Endothelial cell of umbilical vein (primary cell): ENCODE results near the gene CDK19. TPM values are rescaled to one million over a fixed set of nuclear protein-coding genes. Genes with fewer than 3 reads are reported as not detected.

ENCODE experiments used
- BruUV-seq: library from RNA; stranded (reverse); fragments of 400-500 nt; replicated peaks from 2 replicates; lab custom pipeline; 2021; lab: Mats Ljungman, UMichigan
- CTCF ChIA-PET: fragments of 300-600, 350-600 bp; sonication (Branson Sonifier 250); formaldehyde crosslinking; loops from one replicate; lab custom pipeline; 2021; ENCODE audit warnings: antibody characterized with exemption, inconsistent platforms; lab: Charles Lee
- POLR2A ChIA-PET: fragments of 300-600, 350-600 bp; sonication (Branson Sonifier 250); formaldehyde crosslinking; loops from one replicate; lab custom pipeline; 2021; ENCODE audit warnings: antibody characterized with exemption, inconsistent platforms; lab: Charles Lee
- DNase-seq: peaks from one replicate; pipeline ENCODE4 v3.0.0-alpha.2; 2011; ENCODE audit warnings: low read depth, low spot score
- FAIRE-seq: peaks from 2 replicates; lab custom pipeline; 2011; peaks lifted over from hg19 to GRCh38; lab: Jason Lieb, UNC
- H2AFZ ChIP-seq: 2 replicates; pipeline ENCODE4 v1.6.0; 2012; ENCODE audit warnings: low read depth, low read length, control low read depth, inconsistent platforms
- H3K27ac ChIP-seq: 2 replicates; pipeline ENCODE4 v1.5.1; 2011; ENCODE audit warnings: low read depth, mild to moderate bottlenecking, control low read depth, low read length, moderate library complexity; ENCODE audit not compliant: insufficient read depth
- H3K27me3 ChIP-seq, 2 experiments: 2 replicates each; pipeline versions ENCODE4 v1.6.0 to v1.6.1; 2011; ENCODE audit warnings: low read length in 2 of 2, mixed read lengths in 1 of 2; ENCODE audit not compliant: control insufficient read depth in 2 of 2, insufficient read depth in 2 of 2
- H3K36me3 ChIP-seq, 2 experiments: 2 replicates in 1 of 2; 3 replicates in 1 of 2; pipeline ENCODE4 v1.5.1; 2011; ENCODE audit warnings: low read length in 2 of 2, mild to moderate bottlenecking in 1 of 2, moderate library complexity in 1 of 2; ENCODE audit not compliant: control insufficient read depth in 2 of 2, insufficient read depth in 2 of 2; ENCODE audit errors: extremely low read depth in 1 of 2
- H3K4me1 ChIP-seq: 3 replicates; pipeline ENCODE4 v1.5.1; 2011; ENCODE audit warnings: mild to moderate bottlenecking, low read length; ENCODE audit not compliant: control insufficient read depth, insufficient read depth; ENCODE audit errors: extremely low read depth
- H3K4me2 ChIP-seq: 2 replicates; pipeline ENCODE4 v1.6.1; 2011; ENCODE audit warnings: low read length, control low read depth, mixed read lengths; ENCODE audit not compliant: insufficient read depth
- H3K4me3 ChIP-seq, 3 experiments: fragments of 200-600 bp in 1 of 3; sonication (generic), shearing (Covaris generic) in 1 of 3; replicated peaks in 1 of 3; 2 replicates each; pipeline ENCODE4 v1.5.1; 2011 to 2016; ENCODE audit warnings: control low read depth in 3 of 3, low read length in 3 of 3, mild to moderate bottlenecking in 2 of 3, inconsistent platforms in 1 of 3, low read depth in 1 of 3, moderate library complexity in 1 of 3; ENCODE audit not compliant: insufficient read depth in 1 of 3
- H3K79me2 ChIP-seq: 2 replicates; pipeline ENCODE4 v1.6.0; 2012; ENCODE audit warnings: low read length, inconsistent platforms; ENCODE audit not compliant: control insufficient read depth, insufficient read depth
- H3K9ac ChIP-seq: replicated peaks from 2 replicates; pipeline ENCODE3; 2011; ENCODE audit warnings: low read length, control low read depth; ENCODE audit not compliant: insufficient read depth; ENCODE audit errors: extremely low read depth
- H3K9me1 ChIP-seq: replicated peaks from 3 replicates; pipeline ENCODE4 v1.6.0; 2011; ENCODE audit warnings: mild to moderate bottlenecking, low read length; ENCODE audit not compliant: control insufficient read depth, insufficient read depth; ENCODE audit errors: extremely low read depth
- H3K9me3 ChIP-seq: replicated peaks from 2 replicates; pipeline ENCODE4 v1.5.1; 2012; ENCODE audit warnings: low read length, inconsistent platforms; ENCODE audit not compliant: control insufficient read depth, insufficient read depth
- H4K20me1 ChIP-seq: replicated peaks from 2 replicates; pipeline ENCODE3; 2011; ENCODE audit warnings: mild to moderate bottlenecking, low read length; ENCODE audit not compliant: control insufficient read depth, insufficient read depth; ENCODE audit errors: extremely low read depth
- CTCF ChIP-seq, 2 donors: IDR thresholded peaks; 1 replicate in 1 of 2; 2 replicates in 1 of 2; pipeline ENCODE4 v1.5.1; 2011; ENCODE audit warnings: low read length in 2 of 2, mild to moderate bottlenecking in 2 of 2, moderate library complexity in 2 of 2, control low read depth in 1 of 2, inconsistent platforms in 1 of 2, low read depth in 1 of 2; ENCODE audit not compliant: insufficient read depth in 1 of 2; ENCODE audit errors: extremely low read depth in 1 of 2
- EZH2 ChIP-seq: IDR thresholded peaks from 2 replicates; pipeline ENCODE4 v1.6.1; 2012; ENCODE audit warnings: borderline replicate concordance, low read depth, mild to moderate bottlenecking, moderate library complexity, low read length, inconsistent platforms; ENCODE audit not compliant: severe bottlenecking
- FOS ChIP-seq: IDR thresholded peaks from 2 replicates; pipeline ENCODE4 v1.6.1; 2011; ENCODE audit warnings: mild to moderate bottlenecking, low read length, moderate library complexity, borderline replicate concordance; ENCODE audit not compliant: insufficient read depth
- GATA2 ChIP-seq: IDR thresholded peaks from 2 replicates; pipeline ENCODE4 v1.7.0; 2011; ENCODE audit warnings: low read depth, mild to moderate bottlenecking, moderate library complexity, mixed read lengths, low read length; ENCODE audit not compliant: insufficient read length, insufficient read depth
- JUN ChIP-seq: IDR thresholded peaks from 2 replicates; pipeline ENCODE4 v1.6.1; 2011; ENCODE audit warnings: borderline replicate concordance, low read depth; ENCODE audit not compliant: insufficient read length, insufficient read depth
- MYC ChIP-seq: IDR thresholded peaks from one replicate; pipeline ENCODE4 v1.6.1; 2011; ENCODE audit warnings: mild to moderate bottlenecking, low read depth, low read length
- POLR2A ChIP-seq: IDR thresholded peaks from 2 replicates; pipeline ENCODE4 v1.6.1; 2012; ENCODE audit warnings: low read depth, mild to moderate bottlenecking, control low read depth, low read length
- POLR2AphosphoS5 ChIP-seq: IDR thresholded peaks from 2 replicates; pipeline ENCODE4 v1.6.1; 2012; ENCODE audit warnings: low read depth, mild to moderate bottlenecking, control low read depth, low read length, moderate library complexity; ENCODE audit not compliant: insufficient read depth
- dilution Hi-C: fragments of 300-500 bp; cut with MboI; formaldehyde crosslinking; loops from one replicate; pipeline ENCODE4 v1.15.0; 2019; ENCODE audit warnings: low sequenced_read_pairs; ENCODE audit not compliant: extremely low pct_ligation_motif_present
- intact Hi-C: fragments of 100-400 bp; cut with micrococcal nuclease; formaldehyde crosslinking; loops from one replicate; pipeline ENCODE4 v1.10.0; 2022
- polyA plus RNA-seq, 4 experiments: library from polyadenylated mRNA; depleted of rRNA in 3 of 4; stranded (reverse) in 3 of 4; unstranded in 1 of 4; fragments of >200 nt; gene quantifications; 2 replicates each; pipeline versions ENCODE4 v1.2.1 to v1.2.3, GENCODE V29; 2011 to 2012; ENCODE audit warnings: missing spikeins in 1 of 4
- total RNA-seq: library from RNA; stranded (reverse); gene quantifications from 2 replicates; pipeline ENCODE4 v1.2.3, GENCODE V29; 2021
- TF ChIP-seq, protein P1 (sequence below): IDR thresholded peaks from 2 replicates; pipeline ENCODE4 v1.6.1; 2011; ENCODE audit not compliant: insufficient read depth, insufficient read length

The CDK19 gene
- total and polyA plus RNA-seq, 2 donors (not counting 3 experiments of a cell fraction or from before 2014, with no cell fraction given): 4.6 to 12.1 TPM

DNA sequence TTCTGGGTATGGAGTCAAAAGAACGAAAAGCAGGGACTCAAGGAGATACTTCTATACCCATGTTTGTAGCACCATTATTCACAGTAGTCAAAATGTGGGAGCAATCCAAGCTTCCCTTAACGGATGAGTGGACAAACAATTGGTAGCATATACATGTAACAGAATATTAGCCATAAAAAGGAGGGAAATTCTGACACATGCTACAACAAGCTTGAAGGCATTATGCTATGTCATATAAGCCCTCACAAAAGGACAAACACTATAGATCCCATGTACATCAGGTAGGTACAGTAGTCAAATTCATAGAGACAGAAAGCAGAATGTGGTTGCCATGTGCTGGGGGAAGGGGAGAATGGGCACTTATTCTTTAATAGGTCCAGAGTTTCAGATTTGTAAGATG lies 37.6 kb downstream of the CDK19 start:
- peaks cover 0 to 2% of the 10 kb centered on the region in 2 experiments for H3K27me3 ChIP-seq
- intact Hi-C loops: no loop called here
- H3K4me3 ChIP-seq: no peak overlapping the region
- H2AFZ ChIP-seq: no peak overlapping the region
- no peak overlapping the region for H3K9ac ChIP-seq
- TF ChIP-seq FOS (no peak), GATA2 (no peak), MYC (no peak), CTCF (IDR thresholded peaks at IDR 0.05; ENCODE audit: extremely low read depth in 1 of 2, insufficient read depth in 1 of 2, low read depth in 1 of 2, low read length in 2 of 2) (no peak), POLR2A (no peak), EZH2 (no peak), JUN (no peak), POLR2AphosphoS5 (no peak)
- TF ChIP-seq, protein P1, sequence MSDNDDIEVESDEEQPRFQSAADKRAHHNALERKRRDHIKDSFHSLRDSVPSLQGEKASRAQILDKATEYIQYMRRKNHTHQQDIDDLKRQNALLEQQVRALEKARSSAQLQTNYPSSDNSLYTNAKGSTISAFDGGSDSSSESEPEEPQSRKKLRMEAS: no peak
- dilution Hi-C loops: no loop called here
- H3K79me2 ChIP-seq: no peaks in the 10 kb centered on the region
- FAIRE-seq (no peak), DNase-seq (no peak)
- H4K20me1 ChIP-seq: no peaks in the 10 kb centered on the region
- POLR2A ChIA-PET: no interaction called here
- no peaks in the 10 kb centered on the region for H3K9me1 ChIP-seq
- H3K9me3 ChIP-seq: no peaks in the 10 kb centered on the region
- no peak overlapping the region for H3K4me2 ChIP-seq
- no peak overlapping the region for H3K27ac ChIP-seq
- H3K4me1 ChIP-seq: no peaks in the 10 kb centered on the region
- no TSS peak for BruUV-seq
- CTCF ChIA-PET: no interaction called here
- no peaks in the 10 kb centered on the region for H3K36me3 ChIP-seq
